Osteoblast (primary cell): ENCODE measurements around the gene PPCDC. TPM values are rescaled to one million over a fixed set of nuclear protein-coding genes. Genes with fewer than 3 reads are reported as not detected.
"Not testable (repeated sequence)": the region's sequence is repeated elsewhere in the genome, so short reads cannot be mapped to it uniquely, and the experiment has no call there.

Experiments used
- DNase-seq: peaks from one replicate; pipeline ENCODE4 v3.0.0; 2011; ENCODE audit warnings: low spot score, mixed read lengths; ENCODE audit not compliant: insufficient read length; ENCODE audit errors: missing footprints
- H2AFZ ChIP-seq: 2 replicates; pipeline ENCODE4 v1.6.0; 2011; ENCODE audit warnings: mild to moderate bottlenecking, low read length
- H3K27ac ChIP-seq: 2 replicates; pipeline ENCODE4 v1.5.1; 2011; ENCODE audit warnings: mild to moderate bottlenecking, low read depth, low read length, moderate library complexity
- H3K27me3 ChIP-seq: 2 replicates; pipeline ENCODE4 v1.6.0; 2012; ENCODE audit warnings: mild to moderate bottlenecking, control low read depth, inconsistent platforms, low read length, moderate library complexity; ENCODE audit not compliant: insufficient read depth
- H3K36me3 ChIP-seq: 2 replicates; pipeline ENCODE4 v1.5.1; 2011; ENCODE audit warnings: mild to moderate bottlenecking, low read length, control low read depth, moderate library complexity; ENCODE audit not compliant: insufficient read depth
- H3K4me1 ChIP-seq: 2 replicates; pipeline ENCODE4 v1.5.1; 2011; ENCODE audit warnings: mild to moderate bottlenecking, low read length, control low read depth, moderate library complexity; ENCODE audit not compliant: insufficient read depth
- H3K4me2 ChIP-seq: 2 replicates; pipeline ENCODE4 v1.6.0; 2011; ENCODE audit warnings: mild to moderate bottlenecking, low read length; ENCODE audit not compliant: insufficient read depth
- H3K4me3 ChIP-seq: fragments of 200-600 bp; sonication (generic); 3 replicates; pipeline ENCODE4 v1.5.1; 2012; ENCODE audit warnings: mild to moderate bottlenecking, low read length, inconsistent platforms; ENCODE audit not compliant: insufficient read depth
- H3K79me2 ChIP-seq: 2 replicates; pipeline ENCODE4 v1.6.0; 2012; ENCODE audit warnings: mild to moderate bottlenecking, low read length, control low read depth, inconsistent platforms; ENCODE audit not compliant: insufficient read depth
- H3K9me3 ChIP-seq: 2 replicates; pipeline ENCODE4 v1.5.1; 2011; ENCODE audit warnings: low read depth, low read length, control low read depth
- H4K20me1 ChIP-seq: 2 replicates; pipeline ENCODE4 v1.6.0; 2012; ENCODE audit warnings: mild to moderate bottlenecking, low read length, control low read depth; ENCODE audit not compliant: insufficient read depth
- total RNA-seq: library from RNA; depleted of rRNA; stranded (reverse); fragments of >200 nt; gene quantifications from 2 replicates; pipeline ENCODE4 v1.2.3, GENCODE V29; 2012
- TF ChIP-seq, protein P1 (sequence below): IDR thresholded peaks from 2 replicates; pipeline ENCODE4 v1.5.1; 2011; ENCODE audit warnings: mild to moderate bottlenecking, low read depth, low read length, moderate library complexity; ENCODE audit errors: extremely low read depth

PPCDC gene
- total RNA-seq, 1 donor = 6.5 TPM

DNA sequence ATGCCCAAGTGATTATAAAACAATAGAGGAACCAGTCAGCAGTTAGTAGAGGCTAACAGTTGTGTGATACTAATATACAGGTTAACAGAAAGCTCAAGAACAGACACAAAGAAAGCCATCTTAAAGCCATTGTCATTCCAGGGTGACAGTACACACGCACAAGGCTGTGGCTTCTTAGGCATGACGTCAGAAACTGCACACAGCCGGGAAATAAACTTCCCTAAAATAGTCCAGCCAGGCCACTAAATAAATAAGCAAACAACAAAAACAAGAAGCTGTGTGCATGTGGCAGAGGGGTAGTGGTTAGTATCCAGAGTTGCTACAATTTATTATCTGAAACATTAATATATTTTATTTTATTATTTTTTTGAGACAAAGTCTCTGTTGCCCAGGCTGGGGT, 49.8 kb downstream of the PPCDC start:
- Histone ChIP-seq H3K27me3 (no peaks in the 10 kb centered on the region), H4K20me1 (no peaks in the 10 kb centered on the region), H3K9me3 (peaks cover 3% of the 10 kb centered on the region), H2AFZ (no peak overlapping the region), H3K4me2 (no peak overlapping the region), H3K4me3 (no peak overlapping the region), H3K79me2 (no peaks in the 10 kb centered on the region), H3K36me3 (no peaks in the 10 kb centered on the region), H3K27ac (no peak overlapping the region), H3K4me1 (no peaks in the 10 kb centered on the region)
- TF ChIP-seq, protein P1, sequence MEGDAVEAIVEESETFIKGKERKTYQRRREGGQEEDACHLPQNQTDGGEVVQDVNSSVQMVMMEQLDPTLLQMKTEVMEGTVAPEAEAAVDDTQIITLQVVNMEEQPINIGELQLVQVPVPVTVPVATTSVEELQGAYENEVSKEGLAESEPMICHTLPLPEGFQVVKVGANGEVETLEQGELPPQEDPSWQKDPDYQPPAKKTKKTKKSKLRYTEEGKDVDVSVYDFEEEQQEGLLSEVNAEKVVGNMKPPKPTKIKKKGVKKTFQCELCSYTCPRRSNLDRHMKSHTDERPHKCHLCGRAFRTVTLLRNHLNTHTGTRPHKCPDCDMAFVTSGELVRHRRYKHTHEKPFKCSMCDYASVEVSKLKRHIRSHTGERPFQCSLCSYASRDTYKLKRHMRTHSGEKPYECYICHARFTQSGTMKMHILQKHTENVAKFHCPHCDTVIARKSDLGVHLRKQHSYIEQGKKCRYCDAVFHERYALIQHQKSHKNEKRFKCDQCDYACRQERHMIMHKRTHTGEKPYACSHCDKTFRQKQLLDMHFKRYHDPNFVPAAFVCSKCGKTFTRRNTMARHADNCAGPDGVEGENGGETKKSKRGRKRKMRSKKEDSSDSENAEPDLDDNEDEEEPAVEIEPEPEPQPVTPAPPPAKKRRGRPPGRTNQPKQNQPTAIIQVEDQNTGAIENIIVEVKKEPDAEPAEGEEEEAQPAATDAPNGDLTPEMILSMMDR = no peak
- DNase-seq = peak; percentile 13

DNA sequence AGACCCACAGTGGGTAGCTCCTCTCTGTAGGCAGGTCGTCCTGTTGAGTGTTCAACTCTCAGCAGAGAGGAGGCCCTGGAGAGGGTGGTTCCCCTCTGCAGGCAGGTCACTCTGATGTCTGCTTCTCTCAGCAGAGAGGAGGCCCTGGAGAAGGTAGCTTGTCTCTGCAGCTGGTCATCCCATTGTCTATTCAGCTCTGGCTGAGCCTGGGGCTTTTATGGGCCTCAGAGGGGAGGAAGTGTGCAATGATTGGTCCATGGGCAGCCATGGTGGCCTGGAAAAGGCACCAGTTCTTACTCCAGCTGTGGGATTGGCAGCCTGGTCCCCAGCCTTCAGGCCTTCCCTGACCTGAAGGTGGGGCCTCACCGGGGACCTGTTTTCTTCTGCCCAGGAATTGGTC, 52.9 kb downstream of the PPCDC start:
- Histone ChIP-seq H3K79me2 (no peaks in the 10 kb centered on the region), H4K20me1 (no peaks in the 10 kb centered on the region), H3K27ac (no peak overlapping the region), H2AFZ (no peak overlapping the region), H3K27me3 (peaks cover 5% of the 10 kb centered on the region), H3K9me3 (peaks cover 3% of the 10 kb centered on the region), H3K4me3 (no peak overlapping the region), H3K36me3 (no peaks in the 10 kb centered on the region), H3K4me2 (no peak overlapping the region), H3K4me1 (no peaks in the 10 kb centered on the region)
- TF ChIP-seq, protein P1 = no peak
- no peak for DNase-seq

DNA sequence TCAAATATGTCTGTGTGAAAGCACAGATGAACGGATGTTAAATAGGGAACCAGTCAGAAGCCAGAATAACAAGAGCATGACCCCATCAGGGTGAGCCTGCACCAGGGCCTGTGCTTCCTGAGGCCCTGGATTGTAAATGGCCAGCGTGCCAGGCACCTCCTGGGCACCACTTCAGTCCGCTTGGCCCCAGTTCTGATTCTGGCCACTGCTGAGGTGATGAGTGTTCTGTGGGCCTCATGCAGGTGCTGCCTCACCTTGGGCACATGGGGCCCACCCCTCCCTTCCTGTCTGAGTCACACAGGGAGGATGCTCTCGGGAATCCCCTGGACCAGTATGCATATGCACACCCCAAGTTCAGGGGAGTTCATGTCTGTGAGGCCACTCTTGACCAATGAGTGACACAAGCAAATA, 54.2 kb downstream of the PPCDC start:
- H3K27me3 ChIP-seq = peaks cover 13% of the 10 kb centered on the region
- H3K4me2 ChIP-seq, H3K4me3 ChIP-seq, H3K4me1 ChIP-seq, H3K79me2 ChIP-seq, H3K27ac ChIP-seq, H3K36me3 ChIP-seq, H4K20me1 ChIP-seq, H3K9me3 ChIP-seq, H2AFZ ChIP-seq: not testable (repeated sequence)
- peak; percentile 43 for DNase-seq

DNA sequence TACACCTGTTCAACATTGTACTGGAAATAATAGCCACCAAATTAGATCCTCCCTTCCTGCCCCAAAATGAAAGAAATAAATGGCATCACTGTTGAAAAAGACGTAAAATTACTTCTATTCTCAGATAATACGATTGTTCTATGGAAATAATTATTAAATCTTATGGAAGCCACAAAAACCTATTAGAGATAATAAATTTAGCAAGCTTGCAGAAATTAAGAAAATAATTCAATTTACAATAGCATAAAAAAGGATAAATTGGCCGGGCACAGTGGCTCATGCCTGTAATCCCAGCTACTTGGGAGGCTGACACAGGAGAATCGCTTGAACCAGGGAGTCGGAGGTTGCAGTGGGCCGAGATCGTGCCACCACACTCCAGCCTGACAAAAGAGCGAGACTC, 57.8 kb downstream of the PPCDC start:
- Histone ChIP-seq H3K4me1 (no peaks in the 10 kb centered on the region), H3K4me3 (no peak overlapping the region)
- TF ChIP-seq, protein P1 = no peak

DNA sequence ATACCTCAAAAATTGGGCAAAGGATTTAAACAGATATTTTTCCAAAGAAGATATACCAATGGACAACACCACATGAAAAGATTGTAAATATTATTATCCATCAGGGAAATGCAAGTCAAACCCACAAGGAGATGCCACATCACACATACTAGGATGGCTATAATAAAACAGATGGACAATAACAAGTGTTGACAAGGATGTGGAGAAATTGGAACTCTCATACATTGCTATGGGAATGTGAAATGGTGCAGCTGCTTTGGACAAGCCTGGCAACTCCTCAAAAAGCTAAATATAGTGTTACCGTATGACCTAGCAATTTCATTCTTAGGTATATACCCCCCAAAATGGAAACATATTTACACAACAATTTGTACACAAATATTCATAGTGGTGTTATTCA, 59.3 kb downstream of the PPCDC start:
- Histone ChIP-seq H4K20me1 (no peaks in the 10 kb centered on the region), H3K4me2 (no peak overlapping the region), H2AFZ (no peak overlapping the region), H3K9me3 (no peaks in the 10 kb centered on the region), H3K36me3 (no peaks in the 10 kb centered on the region), H3K79me2 (no peaks in the 10 kb centered on the region), H3K4me3 (no peak overlapping the region), H3K4me1 (no peaks in the 10 kb centered on the region), H3K27me3 (peaks cover 14% of the 10 kb centered on the region), H3K27ac (no peak overlapping the region)
- DNase-seq = no peak
- TF ChIP-seq, protein P1 = no peak

More for the DNA sequence above, 57.8 kb downstream of the PPCDC start:
- DNase-seq = no peak
- Histone ChIP-seq H3K9me3 (peaks cover under 1% of the 10 kb centered on the region), H2AFZ (no peak overlapping the region), H3K4me2 (no peak overlapping the region), H4K20me1 (no peaks in the 10 kb centered on the region), H3K27me3 (peaks cover 14% of the 10 kb centered on the region), H3K79me2 (no peaks in the 10 kb centered on the region), H3K27ac (no peak overlapping the region), H3K36me3 (no peaks in the 10 kb centered on the region)

DNA sequence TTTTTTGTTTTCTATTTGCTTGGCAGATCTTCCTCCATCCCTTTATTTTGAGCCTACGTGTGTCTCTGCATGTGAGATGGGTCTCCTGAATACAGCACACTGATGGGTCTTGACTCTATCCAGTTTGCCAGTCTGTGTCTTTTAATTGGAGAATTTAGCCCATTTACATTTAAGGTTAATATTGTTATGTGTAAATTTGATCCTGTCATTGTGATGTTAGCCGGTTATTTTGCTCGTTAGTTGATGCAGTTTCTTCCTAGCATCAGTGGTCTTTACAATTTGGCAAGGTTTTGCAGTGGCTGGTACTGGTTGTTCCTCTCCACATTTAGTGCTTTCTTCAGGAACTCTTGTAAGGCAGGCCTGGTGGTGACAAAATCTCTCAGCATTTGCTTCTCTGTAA, 62.3 kb downstream of the PPCDC start:
- H3K4me2 ChIP-seq, H4K20me1 ChIP-seq, H3K9me3 ChIP-seq, DNase-seq, H3K4me1 ChIP-seq, H3K36me3 ChIP-seq, H3K79me2 ChIP-seq, H3K27ac ChIP-seq, H2AFZ ChIP-seq, H3K4me3 ChIP-seq: not testable (repeated sequence)
- peaks cover 10% of the 10 kb centered on the region for H3K27me3 ChIP-seq
